H1 (cell line): Measurements from ENCODE around the gene ANKRD60. TPM values are rescaled to one million over a fixed set of nuclear protein-coding genes. Genes with fewer than 3 reads are reported as not detected.

Source experiments
- CTBP2 ChIP-seq: IDR thresholded peaks from 2 replicates; pipeline ENCODE4 v1.7.0; 2011; ENCODE audit warnings: borderline replicate concordance, mild to moderate bottlenecking, moderate library complexity, mixed read lengths, low read length; ENCODE audit not compliant: insufficient read depth, insufficient read length
- CTCF ChIP-seq, 3 experiments: IDR thresholded peaks; 1 replicate in 2 of 3; 2 replicates in 1 of 3; pipeline versions ENCODE4 v1.5.1 to v1.6.1; 2011; ENCODE audit warnings: low read length in 3 of 3, mild to moderate bottlenecking in 3 of 3, inconsistent platforms in 2 of 3, low read depth in 1 of 3, moderate library complexity in 1 of 3; ENCODE audit not compliant: insufficient read depth in 1 of 3; ENCODE audit errors: control extremely low read depth in 1 of 3
- GTF2F1 ChIP-seq: IDR thresholded peaks from 2 replicates; pipeline ENCODE4 v1.6.1; 2012; ENCODE audit warnings: low read depth, low read length, improper control_type of control experiment, borderline replicate concordance
- SRF ChIP-seq: IDR thresholded peaks from 2 replicates; pipeline ENCODE4 v1.6.1; 2011; ENCODE audit warnings: mild to moderate bottlenecking, low read depth, low read length, moderate library complexity
- TAF7 ChIP-seq: optimal IDR thresholded peaks from 2 replicates; pipeline ENCODE3; 2011; ENCODE audit warnings: low read depth, mild to moderate bottlenecking, inconsistent platforms, low read length, moderate library complexity, borderline replicate concordance
- TBP ChIP-seq: IDR thresholded peaks from 2 replicates; pipeline ENCODE4 v1.6.1; 2011; ENCODE audit warnings: low read depth, low read length, improper control_type of control experiment
- polyA plus RNA-seq, 7 experiments: library from polyadenylated mRNA; depleted of rRNA in 3 of 7; stranded (reverse) in 5 of 7; unstranded in 2 of 7; fragments of >200 nt in 5 of 7; fragments of 200-250 nt in 2 of 7; gene quantifications; 1 replicate in 5 of 7; 2 replicates in 1 of 7; 4 replicates in 1 of 7; pipeline versions ENCODE4 v1.2.1 to v1.2.3, GENCODE V29; 2011 to 2013; ENCODE audit warnings: missing spikeins in 2 of 7, mixed read lengths in 2 of 7
- total RNA-seq: library from RNA; stranded (reverse); fragmentation: NEBNext Ultra II Directional; extraction: Animal tissue kit (Norgen Biotek cat#: 25700); gene quantifications from 2 replicates; pipeline ENCODE4 v1.2.1, GENCODE V29; 2021

Gene ANKRD60
- total and polyA plus RNA-seq, 2 of the 8 experiments (the other 6 are each of a cell fraction or from before 2014, with no cell fraction given) = not detected

- TF ChIP-seq CTCF (IDR thresholded peaks at IDR 0.05; ENCODE audit: control extremely low read depth in 1 of 3, insufficient read depth in 1 of 3, low read depth in 1 of 3, low read length in 3 of 3) = no peak
- TF ChIP-seq TAF7 = no peak
- no peak for TF ChIP-seq TBP
- no peak for TF ChIP-seq GTF2F1
- no peak for TF ChIP-seq SRF
- TF ChIP-seq CTBP2 = no peak
These were observed 3.5 kb downstream of the ANKRD60 start (continued) for GRCh38 chr20:58224974-58225373.
